A204.1 (cell line): ENCODE results near the gene DUS1L.
"Not testable (repeated sequence)": the region's sequence is repeated elsewhere in the genome, so short reads cannot be mapped to it uniquely, and the experiment has no call there.

Experiments
- FAIRE-seq: peaks from 2 replicates; lab custom pipeline; 2012; peaks lifted over from hg19 to GRCh38; lab: Jason Lieb, UNC

The DUS1L gene

DNA sequence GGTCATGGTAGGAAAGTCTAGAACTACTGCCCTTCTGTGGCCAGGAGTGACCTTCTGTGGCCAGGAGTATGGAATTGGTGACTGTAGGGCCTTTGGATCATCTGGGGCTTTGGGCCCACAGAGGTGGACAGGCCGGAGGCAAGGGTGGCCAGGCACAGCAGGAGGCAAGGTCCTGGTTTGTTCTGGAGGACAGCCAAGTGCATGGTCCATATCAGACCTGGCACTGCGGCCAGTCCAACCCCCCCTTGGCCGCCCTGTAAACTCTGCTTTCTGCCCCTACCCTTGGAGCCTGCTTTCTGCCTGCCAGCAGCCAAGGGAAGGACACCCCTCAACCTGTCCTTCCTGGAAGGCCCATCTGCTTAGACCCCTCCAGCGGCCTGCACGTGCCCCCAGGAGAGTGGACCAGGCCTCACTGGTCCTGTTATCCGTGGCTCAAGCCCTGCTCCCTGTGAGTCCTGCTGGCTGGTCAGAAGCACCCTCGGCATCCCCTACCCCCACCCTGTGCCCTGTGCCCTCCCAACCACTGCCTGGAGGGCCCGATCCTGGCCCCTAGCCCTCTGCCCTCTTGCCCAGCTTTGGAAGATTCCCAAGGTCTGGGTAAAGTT, 25.8 kb downstream of the DUS1L start:
- FAIRE-seq: no peak

GRCh38 chr17:82038796-82039409, 26.7 kb downstream of the DUS1L start:
- not testable (repeated sequence) for FAIRE-seq

GRCh38 chr17:82037889-82038195, 27.8 kb downstream of the DUS1L start:
- no peak for FAIRE-seq

- peak; percentile 92 for FAIRE-seq
Observed at GRCh38 chr17:82037092-82037888, 28.3 kb downstream of the DUS1L start, which contains the start of gene DCXR. TSS of gene DCXR (minus strand) at chr17:82037697. CDS start at chr17:82037682, 15 bp downstream.

GRCh38 chr17:82036634-82037091, 28.9 kb downstream of the DUS1L start:
- FAIRE-seq: no peak

DNA sequence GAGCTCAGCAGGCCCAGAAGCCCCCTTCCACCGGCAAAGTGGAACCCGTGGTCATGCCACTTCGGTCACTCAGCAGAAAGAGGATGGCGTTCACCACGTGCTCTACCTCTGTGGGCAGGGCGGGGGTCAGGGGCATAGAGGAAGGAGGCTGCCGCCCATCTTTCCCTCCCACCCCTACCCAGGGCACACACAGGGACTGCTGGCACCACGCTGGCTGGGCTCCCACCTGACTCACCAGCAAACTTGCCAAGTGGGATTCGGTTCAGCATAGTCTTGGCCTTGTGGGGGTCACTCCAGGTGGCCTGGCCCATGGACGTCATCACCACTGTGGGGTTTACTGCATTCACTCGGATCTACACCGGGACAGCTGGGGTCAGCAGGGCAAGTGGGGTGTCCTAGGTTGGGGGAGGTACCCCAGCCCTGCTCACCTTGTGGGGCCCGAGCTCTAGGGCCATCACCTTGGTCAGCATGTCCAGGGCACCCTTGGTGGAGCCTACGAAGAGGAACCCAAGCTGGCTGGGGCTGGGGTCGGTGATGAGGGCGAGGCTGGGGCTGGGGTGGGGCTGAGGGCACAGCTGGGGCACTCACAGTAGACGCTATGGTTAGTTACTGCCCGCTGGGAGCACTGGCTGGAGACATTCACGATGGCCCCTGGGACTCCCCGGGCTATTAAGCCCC, 29.5 kb downstream of the DUS1L start:
- no peak for FAIRE-seq

- FAIRE-seq: no peak
Observed at GRCh38 chr17:82035488-82035887, 30.1 kb downstream of the DUS1L start.

DNA sequence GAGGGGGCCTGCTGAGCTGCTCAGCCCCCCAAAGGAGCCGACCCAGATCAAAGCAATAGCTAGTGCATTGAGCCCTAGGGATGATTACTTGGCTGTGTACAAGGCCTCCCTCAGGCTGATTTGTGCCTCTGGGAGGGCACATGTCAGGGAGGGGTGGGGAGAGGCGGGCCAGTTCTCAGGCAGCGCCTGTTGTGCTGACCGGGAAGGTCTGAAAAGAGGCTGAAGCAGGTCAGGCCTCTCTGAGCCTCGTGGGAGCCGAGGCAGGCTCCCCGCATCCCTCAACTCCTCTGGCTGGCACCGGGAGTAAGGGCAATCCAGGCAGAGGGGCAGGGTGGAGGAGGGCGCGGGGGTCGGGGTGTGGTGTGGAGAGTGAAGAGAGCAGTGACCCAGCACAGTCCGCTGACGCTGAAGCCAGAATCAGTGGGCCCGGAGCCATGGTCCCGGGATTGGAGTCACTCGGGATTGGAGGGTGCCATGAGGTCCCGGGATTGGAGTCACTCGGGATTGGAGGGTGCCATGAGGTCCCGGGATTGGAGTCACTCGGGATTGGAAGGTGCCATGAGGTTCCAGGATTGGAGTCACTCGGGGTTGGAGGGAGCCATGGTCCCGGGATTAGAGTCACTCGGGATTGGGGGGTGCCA, 31.1 kb downstream of the DUS1L start:
- FAIRE-seq: no peak

- no peak for FAIRE-seq
Observed at GRCh38 chr17:82033359-82034085, 32.1 kb downstream of the DUS1L start.

DNA sequence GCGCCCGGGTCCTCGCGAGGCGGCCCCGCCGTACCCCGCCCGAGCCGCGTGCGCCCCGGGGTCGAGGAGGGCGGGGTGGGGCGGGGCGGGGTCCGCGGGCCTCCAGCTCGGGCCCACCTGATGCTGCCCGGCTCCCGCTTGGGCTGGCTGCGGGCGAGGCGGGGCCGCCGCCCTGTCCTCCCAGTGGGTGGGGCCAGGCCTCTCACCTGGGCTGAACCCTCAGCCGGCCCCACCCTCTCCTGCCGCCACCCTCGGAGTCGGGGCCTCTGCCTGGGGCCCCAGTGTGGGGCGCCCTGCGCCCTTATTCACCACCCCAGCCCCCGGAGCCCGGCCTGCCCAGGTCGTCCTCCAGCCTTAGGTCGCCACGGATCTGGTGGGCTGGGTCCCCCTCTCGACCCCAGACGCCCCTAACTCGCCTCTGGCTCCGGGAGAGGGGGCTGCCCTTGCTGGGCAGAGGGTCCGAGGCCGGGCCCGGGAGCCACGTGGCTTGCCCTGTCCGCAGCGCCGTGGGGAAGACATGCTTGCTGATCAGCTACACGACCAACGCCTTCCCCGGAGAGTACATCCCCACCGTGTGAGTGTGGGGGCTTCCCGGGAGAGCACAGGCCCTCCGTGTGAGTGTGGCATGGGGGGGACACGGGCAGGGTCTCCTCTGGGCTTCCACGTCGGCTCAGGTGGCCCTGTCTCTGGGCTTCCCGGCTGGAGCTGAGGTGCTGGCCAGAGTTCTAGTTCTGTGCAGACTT, 33.5 kb downstream of the DUS1L start:
- FAIRE-seq: no peak

GRCh38 chr17:82031303-82031884, 34.2 kb downstream of the DUS1L start, which contains the start of gene RAC3:
TSS of gene RAC3 (plus strand) at chr17:82031678. CDS start at chr17:82031762, 84 bp downstream.
- FAIRE-seq: no peak

DNA sequence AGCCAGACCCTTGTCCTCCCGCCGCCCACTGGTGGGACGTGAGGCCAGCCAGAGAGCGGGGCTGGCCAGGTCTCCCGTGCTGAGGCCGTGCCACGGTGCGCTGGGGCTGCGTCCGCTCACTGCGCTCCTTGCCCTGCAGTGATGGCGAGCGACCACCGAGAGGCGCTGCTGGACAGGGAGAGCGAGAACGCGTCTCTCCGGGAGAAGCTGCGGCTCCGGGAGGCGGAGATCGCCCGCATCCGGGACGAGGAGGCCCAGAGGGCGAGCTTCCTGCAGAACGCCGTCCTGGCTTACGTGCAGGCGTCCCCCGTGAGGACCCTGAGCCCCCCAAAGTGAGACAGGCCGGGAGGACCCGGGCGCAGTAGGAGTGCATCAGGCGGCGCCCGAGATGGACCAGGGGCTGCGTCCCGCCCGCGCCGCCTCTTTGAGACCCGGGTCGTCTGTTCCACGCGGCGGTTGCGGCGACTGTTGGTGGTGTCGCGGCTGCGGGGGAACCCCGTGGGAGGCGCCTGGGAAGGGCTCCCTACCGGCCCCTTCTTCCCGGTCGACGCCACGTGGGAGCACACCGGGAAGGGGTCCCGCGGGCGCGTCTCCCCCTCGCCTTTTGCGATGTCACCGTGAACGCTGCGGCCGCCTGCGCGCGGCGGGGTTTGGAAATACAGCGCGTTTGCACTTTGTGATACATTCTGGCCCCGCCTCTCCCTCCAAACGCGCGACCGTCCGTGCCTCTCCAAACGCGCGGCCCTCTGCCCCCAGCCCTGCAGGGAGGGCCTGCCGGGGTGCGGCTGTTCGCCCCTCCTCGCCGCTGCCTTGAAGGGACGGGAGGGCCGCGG, 34.9 kb downstream of the DUS1L start:
- no peak for FAIRE-seq

DNA sequence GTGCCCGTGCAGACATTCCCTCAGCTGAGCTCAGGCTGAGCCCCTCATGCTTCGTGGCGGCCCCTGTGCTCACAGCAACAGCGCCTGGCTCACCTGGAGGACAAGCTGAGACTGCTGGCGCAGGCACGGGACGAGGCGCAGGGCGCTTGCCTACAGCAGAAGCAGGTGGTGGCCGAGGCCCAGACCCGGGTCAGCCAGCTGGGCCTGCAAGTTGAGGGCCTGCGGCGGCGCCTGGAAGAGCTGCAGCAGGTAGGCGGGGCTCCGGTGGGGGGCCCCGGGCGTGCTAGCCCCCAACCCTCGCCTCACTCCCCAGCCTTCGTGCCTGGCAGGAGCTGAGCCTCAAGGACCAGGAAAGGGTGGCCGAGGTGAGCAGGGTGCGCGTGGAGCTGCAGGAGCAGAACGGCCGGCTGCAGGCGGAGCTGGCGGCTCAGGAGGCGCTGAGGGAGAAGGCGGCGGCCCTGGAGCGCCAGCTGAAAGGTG, 35.6 kb downstream of the DUS1L start:
- FAIRE-seq: no peak

DNA sequence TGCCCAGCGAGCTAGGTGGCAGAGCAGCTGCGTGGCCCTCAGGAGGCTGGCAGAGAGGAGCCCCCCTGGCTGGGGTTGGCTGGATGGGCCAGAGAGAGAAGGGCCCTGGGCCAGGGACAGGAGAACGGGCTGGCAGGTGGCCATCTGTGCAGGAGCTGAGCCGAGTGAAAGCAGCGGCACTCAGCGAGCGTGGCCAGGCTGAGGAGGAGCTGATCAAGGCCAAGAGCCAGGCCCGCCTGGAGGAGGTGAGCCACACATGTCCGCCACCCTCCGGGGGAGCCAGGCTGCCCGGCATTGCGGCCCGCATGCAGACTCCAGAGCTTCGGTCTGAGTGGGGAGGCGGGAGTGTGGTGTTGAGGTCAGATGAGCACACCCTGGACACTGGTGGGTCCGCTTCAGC, 36.2 kb downstream of the DUS1L start:
- no peak for FAIRE-seq

DNA sequence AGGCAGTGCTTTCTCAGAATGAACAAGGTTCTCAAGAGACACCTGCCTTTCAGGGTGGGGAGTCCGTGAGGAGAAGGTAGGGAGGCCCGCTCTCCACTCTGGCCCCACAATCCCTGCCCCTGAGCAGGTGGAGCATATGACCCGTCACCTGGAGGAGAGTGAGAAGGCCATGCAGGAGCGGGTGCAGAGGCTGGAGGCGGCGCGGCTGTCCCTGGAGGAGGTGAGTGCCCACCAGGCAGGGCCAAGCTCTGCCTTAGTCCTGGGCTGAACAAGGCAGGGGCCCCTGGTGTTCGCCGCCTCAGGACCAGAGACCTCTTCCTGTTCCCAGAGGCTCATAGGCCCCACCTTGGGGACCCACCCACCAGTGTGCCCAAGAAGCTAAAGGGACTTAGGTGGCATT, 36.6 kb downstream of the DUS1L start:
- FAIRE-seq: no peak

DNA sequence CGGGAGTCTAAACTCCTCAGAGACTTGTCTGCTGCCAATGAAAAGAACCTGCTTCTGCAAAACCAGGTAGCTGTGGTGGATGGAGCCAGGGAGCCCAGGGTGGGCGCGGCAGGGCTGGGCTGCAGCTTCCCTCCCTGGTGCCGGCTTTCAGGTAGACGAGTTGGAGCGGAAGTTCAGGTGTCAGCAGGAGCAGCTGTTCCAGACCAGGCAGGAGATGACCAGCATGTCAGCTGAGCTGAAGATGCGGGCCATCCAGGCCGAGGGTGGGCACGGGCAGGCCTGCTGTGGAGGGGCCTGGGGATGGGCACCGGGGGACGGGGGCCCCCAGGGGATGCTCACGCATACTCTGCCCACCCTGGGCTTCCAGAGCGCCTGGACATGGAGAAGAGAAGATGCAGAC, 37.4 kb downstream of the DUS1L start:
- no peak for FAIRE-seq

- no peak for FAIRE-seq
Observed at GRCh38 chr17:82025401-82026107, 40.0 kb downstream of the DUS1L start.

DNA sequence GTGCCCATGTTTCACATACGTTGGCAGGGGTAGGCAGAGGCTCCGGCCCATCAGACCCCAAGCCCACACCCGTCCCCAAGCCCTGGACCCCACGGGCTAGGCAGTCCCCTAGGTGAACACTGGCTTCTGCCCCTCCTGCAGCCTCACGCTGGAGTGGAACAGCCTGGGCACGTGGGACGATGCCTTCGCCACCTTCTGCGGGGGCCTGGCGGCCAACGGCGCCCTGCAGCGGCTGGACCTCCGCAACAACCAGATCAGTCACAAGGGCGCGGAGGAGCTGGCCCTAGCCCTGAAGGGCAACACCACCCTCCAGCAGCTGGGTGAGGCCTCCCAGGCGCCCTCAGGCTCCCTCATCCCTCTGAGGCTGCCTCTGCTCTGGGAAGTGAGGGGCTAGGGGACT, 40.7 kb downstream of the DUS1L start:
- no peak for FAIRE-seq
